Activated CD8-positive, alpha-beta T cell treated with anti-CD3 and anti-CD28 coated beads for 36 hours (primary cell): ENCODE measurements around the gene TNFAIP3. TPM values are rescaled to one million over a fixed set of nuclear protein-coding genes. Genes with fewer than 3 reads are reported as not detected.

ENCODE experiments used
- ATAC-seq: fragments of 200-7000 bp; cut with Tn5 transposase; one replicate; pipeline ENCODE4 v1.10.0; 2021; ENCODE audit warnings: mild to moderate bottlenecking, moderate library complexity
- CTCF ChIA-PET: fragments of 350-600 bp; sonication (Branson Sonifier 250); formaldehyde crosslinking; loops from one replicate; lab custom pipeline; 2021; ENCODE audit warnings: antibody characterized with exemption; lab: Charles Lee
- POLR2A ChIA-PET: fragments of 350-600 bp; sonication (Branson Sonifier 250); formaldehyde crosslinking; loops from one replicate; lab custom pipeline; 2021; ENCODE audit warnings: antibody characterized with exemption; lab: Charles Lee
- DNase-seq: peaks from one replicate; pipeline ENCODE4 v3.0.0-alpha.2; 2020
- H3K27ac Mint-ChIP-seq: one replicate; pipeline ENCODE4 v1.8.0; 2021; ENCODE audit warnings: mild to moderate bottlenecking, mixed read lengths
- H3K27me3 Mint-ChIP-seq: one replicate; pipeline ENCODE4 v1.8.0; 2021; ENCODE audit warnings: mixed read lengths
- H3K36me3 Mint-ChIP-seq: one replicate; pipeline ENCODE4 v1.8.0; 2021; ENCODE audit warnings: low read depth, mixed read lengths
- H3K4me1 Mint-ChIP-seq: one replicate; pipeline ENCODE4 v1.8.0; 2021; ENCODE audit warnings: low read depth, mixed read lengths
- H3K4me3 Mint-ChIP-seq: one replicate; pipeline ENCODE4 v1.8.0; 2021; ENCODE audit warnings: mild to moderate bottlenecking, moderate library complexity, mixed read lengths
- H3K9me3 Mint-ChIP-seq: one replicate; pipeline ENCODE4 v1.8.0; 2021; ENCODE audit warnings: mixed read lengths
- CTCF ChIP-seq: fragments of 200-600 bp; IDR thresholded peaks from one replicate; pipeline ENCODE4 v1.8.0; 2022; ENCODE audit warnings: antibody characterized with exemption, mild to moderate bottlenecking
- intact Hi-C: fragments of 100-400 bp; cut with micrococcal nuclease; formaldehyde crosslinking; loops from one replicate; pipeline ENCODE4 v1.10.0; 2022
- total RNA-seq, 2 experiments: library from RNA; stranded (reverse); gene quantifications; one replicate each; pipeline ENCODE4 v1.2.3, GENCODE V29; 2021

Gene TNFAIP3
- total RNA-seq, 2 experiments from 2014 or later: 399 to 402 TPM

DNA sequence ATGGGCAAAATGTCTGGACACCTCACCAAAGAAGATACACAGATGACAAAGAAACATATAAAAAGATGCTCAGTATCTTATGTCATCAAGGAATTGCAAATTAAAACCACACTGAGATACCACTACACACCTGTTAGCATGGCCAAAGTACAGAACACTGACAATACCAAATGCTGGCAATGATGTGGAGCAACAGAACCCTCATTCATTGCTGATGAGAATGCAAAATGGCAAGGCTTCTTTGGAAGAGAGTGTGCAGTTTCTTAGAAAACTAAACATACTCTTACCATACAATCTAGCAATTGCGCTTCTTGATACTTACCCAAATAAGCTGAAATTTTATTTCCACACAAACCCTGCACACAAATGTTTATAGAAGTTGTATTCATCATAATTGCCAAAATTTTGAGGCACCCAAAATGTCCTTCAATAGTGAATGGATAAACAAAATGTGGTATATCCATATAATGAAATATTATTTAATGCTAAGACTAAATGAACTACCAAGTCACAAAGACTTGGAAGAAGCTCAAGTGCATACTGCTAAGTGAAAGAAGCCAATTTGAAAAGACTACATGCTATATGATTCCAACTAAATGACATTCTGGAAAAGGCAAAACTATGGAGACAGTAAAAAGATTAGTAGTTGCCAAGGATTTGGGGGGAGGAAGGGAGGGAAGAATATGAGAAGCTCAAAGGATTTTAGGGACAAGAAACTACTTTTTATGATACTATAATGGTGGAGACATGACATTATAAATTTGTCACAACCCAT lies 50.7 kb downstream of the TNFAIP3 start:
- Mint-ChIP-seq H3K4me1 (peaks cover 36% of the 10 kb centered on the region), H3K27me3 (no peaks in the 10 kb centered on the region), H3K27ac (no peak overlapping the region), H3K9me3 (peaks cover 17% of the 10 kb centered on the region), H3K36me3 (peaks cover 16% of the 10 kb centered on the region), H3K4me3 (no peak overlapping the region)
- ATAC-seq (no peak), DNase-seq (no peak)
- CTCF ChIA-PET: interaction anchor here (0.7 to 1.3 kb wide), 3 partner anchors 10 to 41 kb away, joined by 3 to 4 read pairs (median 3); no protein-coding TSS in a partner anchor
- POLR2A ChIA-PET: interaction anchor here (1.0 to 1.5 kb wide), 3 partner anchors 8 to 36 kb away, joined by 3 to 6 read pairs (median 3); no protein-coding TSS in a partner anchor
- no peak for TF ChIP-seq CTCF
- intact Hi-C loops: no loop called here

- Mint-ChIP-seq H3K4me3 (no peak overlapping the region), H3K36me3 (peaks cover 4% of the 10 kb centered on the region), H3K4me1 (peaks cover 41% of the 10 kb centered on the region), H3K27ac (no peak overlapping the region), H3K27me3 (no peaks in the 10 kb centered on the region), H3K9me3 (peaks cover 4% of the 10 kb centered on the region)
- no peak for TF ChIP-seq CTCF
- ATAC-seq (no peak), DNase-seq (no peak)
- POLR2A ChIA-PET: interaction anchor here (0.9 to 1.4 kb wide), 2 partner anchors 15 to 38 kb away, joined by 3 to 5 read pairs; no protein-coding TSS in a partner anchor
- intact Hi-C loops: no loop called here
- CTCF ChIA-PET: interaction anchor here (0.6 to 3.2 kb wide), 4 partner anchors 9 to 215 kb away, joined by 3 to 12 read pairs (median 6); no protein-coding TSS in a partner anchor
These were observed 52.4 kb downstream of the TNFAIP3 start for GRCh38 chr6:137919502-137919823.

GRCh38 chr6:137919837-137920730 lies 53.0 kb downstream of the TNFAIP3 start:
- ChIA-PET CTCF (interaction anchor here (0.6 to 3.2 kb wide), 7 partner anchors 9 to 216 kb away, joined by 3 to 12 read pairs (median 3); no protein-coding TSS in a partner anchor), POLR2A (interaction anchor here (0.8 to 1.4 kb wide), 4 partner anchors 11 to 215 kb away, joined by 3 to 5 read pairs (median 4); no protein-coding TSS in a partner anchor)
- DNase-seq (no peak), ATAC-seq (no peak)
- Mint-ChIP-seq H3K27ac (peak overlapping the region; percentile 7), H3K27me3 (no peaks in the 10 kb centered on the region), H3K36me3 (no peaks in the 10 kb centered on the region), H3K9me3 (no peaks in the 10 kb centered on the region), H3K4me3 (no peak overlapping the region), H3K4me1 (peaks cover 46% of the 10 kb centered on the region)
- intact Hi-C loops: no loop called here
- no peak for TF ChIP-seq CTCF

GRCh38 chr6:137921823-137922222 lies 54.8 kb downstream of the TNFAIP3 start:
- POLR2A ChIA-PET: no interaction called here
- peak; percentile 41 for TF ChIP-seq CTCF
- intact Hi-C loops: no loop called here
- no peak overlapping the region for H3K27ac Mint-ChIP-seq
- no peaks in the 10 kb centered on the region for H3K27me3 Mint-ChIP-seq
- H3K36me3 Mint-ChIP-seq: peaks cover 2% of the 10 kb centered on the region
- DNase-seq: peak; percentile 50
- CTCF ChIA-PET: interaction anchor here (1.5 to 3.2 kb wide), 3 partner anchors 9 to 18 kb away, joined by 3 to 12 read pairs (median 8); no protein-coding TSS in a partner anchor
- ATAC-seq: no peak
- no peaks in the 10 kb centered on the region for H3K9me3 Mint-ChIP-seq
- no peak overlapping the region for H3K4me3 Mint-ChIP-seq
- H3K4me1 Mint-ChIP-seq: peaks cover 63% of the 10 kb centered on the region
